Measurements from ENCODE around the gene MICOS13. TPM values are rescaled to one million over a fixed set of nuclear protein-coding genes. Genes with fewer than 3 reads are reported as not detected.

Gene MICOS13
- total RNA-seq, 4 donors from 2014 or later = 43.6 to 65.5 (median 54.1) TPM

- no peak for TF ChIP-seq POLR2A (IDR thresholded peaks at IDR 0.05)
- no peak for TF ChIP-seq CTCF (IDR thresholded peaks at IDR 0.05)
- H3K4me3 ChIP-seq (ENCODE audit: low read depth, poor library complexity, severe bottlenecking) = no peak overlapping the region
- DNase-seq (ENCODE audit: low spot score in 2 of 2) = no peak
- 24 to 28% methylated on average over 11 of the region's 11 CpGs for WGBS, 2 donors
- intact Hi-C loops (cut with DNase I; ENCODE audit: low total_unique reads) = no loop called here
Observed at GRCh38 chr19:5718579-5719273, 38.4 kb upstream of the MICOS13 start.

- TF ChIP-seq POLR2A (IDR thresholded peaks at IDR 0.05) (no peak), CTCF (IDR thresholded peaks at IDR 0.05) (no peak)
- DNase-seq (ENCODE audit: low spot score in 2 of 2) = no peak
- H3K4me3 ChIP-seq (ENCODE audit: low read depth, poor library complexity, severe bottlenecking) = no peak overlapping the region
- intact Hi-C loops (cut with DNase I; ENCODE audit: low total_unique reads) = no loop called here
- WGBS, 2 donors = 53 to 75% methylated on average over 14 of the region's 14 CpGs
Observed at GRCh38 chr19:5718037-5718578, 37.8 kb upstream of the MICOS13 start.

- no peak overlapping the region for H3K4me3 ChIP-seq (ENCODE audit: low read depth, poor library complexity, severe bottlenecking)
- DNase-seq (ENCODE audit: low spot score in 2 of 2) = no peak
- 71 to 74% methylated on average over 8 of the region's 8 CpGs for WGBS, 2 donors
- no peak for TF ChIP-seq POLR2A (IDR thresholded peaks at IDR 0.05)
- no peak for TF ChIP-seq CTCF (IDR thresholded peaks at IDR 0.05)
- intact Hi-C loops (cut with DNase I; ENCODE audit: low total_unique reads) = no loop called here
Observed at GRCh38 chr19:5717215-5717935, 37.1 kb upstream of the MICOS13 start.

- intact Hi-C loops (cut with DNase I; ENCODE audit: low total_unique reads) = no loop called here
- DNase-seq (ENCODE audit: low spot score in 2 of 2) = no peak
- H3K4me3 ChIP-seq (ENCODE audit: low read depth, poor library complexity, severe bottlenecking) = no peak overlapping the region
- no peak for TF ChIP-seq CTCF (IDR thresholded peaks at IDR 0.05)
- TF ChIP-seq POLR2A (IDR thresholded peaks at IDR 0.05) = no peak
- 79 to 84% methylated on average over 10 of the region's 10 CpGs for WGBS, 2 donors
Observed at GRCh38 chr19:5714816-5715215, 34.5 kb upstream of the MICOS13 start.

- no peak for DNase-seq (ENCODE audit: low spot score in 2 of 2)
- TF ChIP-seq POLR2A (IDR thresholded peaks at IDR 0.05) (no peak), CTCF (IDR thresholded peaks at IDR 0.05) (no peak)
- no peak overlapping the region for H3K4me3 ChIP-seq (ENCODE audit: low read depth, poor library complexity, severe bottlenecking)
- intact Hi-C loops (cut with DNase I; ENCODE audit: low total_unique reads) = no loop called here
- WGBS, 2 donors = 94% methylated on average over 9 of the region's 9 CpGs
Observed at GRCh38 chr19:5713228-5713627, 32.9 kb upstream of the MICOS13 start.
